GM21737 (cell line): Measurements from ENCODE around the gene BCL2L1.

Source experiments
- ATAC-seq: cut with Tn5 transposase; IDR thresholded peaks from one replicate; pipeline ENCODE4 v1.9.1; 2021; ENCODE audit warnings: mild to moderate bottlenecking, moderate library complexity; ENCODE audit not compliant: unreplicated experiment

The BCL2L1 gene

DNA sequence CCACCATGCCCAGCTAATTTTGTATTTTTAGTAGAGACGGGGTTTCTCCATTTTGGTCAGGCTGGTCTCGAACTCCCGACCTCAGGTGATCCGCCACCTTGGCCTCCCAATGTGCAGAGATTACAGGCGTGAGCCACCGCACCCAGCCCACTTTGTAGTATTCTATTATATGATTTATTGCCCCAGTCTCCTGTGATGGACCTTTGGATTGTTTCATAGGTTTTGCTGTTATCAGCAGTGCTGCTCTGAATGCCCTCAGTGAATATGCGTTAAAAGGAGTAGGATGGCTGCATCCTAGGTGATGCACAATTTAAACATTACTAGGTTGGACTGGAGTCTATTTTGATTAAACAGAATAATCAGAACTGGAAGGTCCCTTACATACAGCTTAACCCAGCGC lies 107.3 kb downstream of the BCL2L1 start:
- ATAC-seq: no peak
